Kasumi-1 (cell line): ENCODE data around the gene CDH4.

Experiments
- DNase-seq, 2 experiments: peaks; one replicate each; lab custom pipeline; 2025; lab: John Stamatoyannopoulos, UW

CDH4 gene

GRCh38 chr20:61284752-61285151 is 32.7 kb downstream of the CDH4 start:
- DNase-seq = no peak

GRCh38 chr20:61285152-61285645 is 33.1 kb downstream of the CDH4 start:
- DNase-seq = no peak

DNA sequence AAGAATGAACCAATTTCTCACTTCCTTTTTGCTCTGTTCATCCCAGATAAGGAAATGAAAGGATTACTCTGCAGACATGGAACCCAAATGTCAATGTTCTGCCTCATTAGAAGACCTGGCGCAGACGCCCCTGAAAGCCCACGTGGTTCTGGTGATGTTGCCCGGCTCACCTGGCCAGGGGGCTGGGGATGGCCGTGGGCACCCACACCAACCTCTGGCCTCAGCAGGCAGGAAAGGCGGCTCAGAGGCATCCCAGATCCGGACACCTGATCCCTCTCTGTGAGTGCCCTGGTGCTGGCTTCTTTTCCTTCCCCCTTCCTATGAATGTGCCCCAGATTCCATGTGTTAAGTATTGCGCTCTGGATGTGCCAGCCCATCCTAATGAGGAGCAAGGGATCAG is 33.6 kb downstream of the CDH4 start:
- DNase-seq = no peak

DNA sequence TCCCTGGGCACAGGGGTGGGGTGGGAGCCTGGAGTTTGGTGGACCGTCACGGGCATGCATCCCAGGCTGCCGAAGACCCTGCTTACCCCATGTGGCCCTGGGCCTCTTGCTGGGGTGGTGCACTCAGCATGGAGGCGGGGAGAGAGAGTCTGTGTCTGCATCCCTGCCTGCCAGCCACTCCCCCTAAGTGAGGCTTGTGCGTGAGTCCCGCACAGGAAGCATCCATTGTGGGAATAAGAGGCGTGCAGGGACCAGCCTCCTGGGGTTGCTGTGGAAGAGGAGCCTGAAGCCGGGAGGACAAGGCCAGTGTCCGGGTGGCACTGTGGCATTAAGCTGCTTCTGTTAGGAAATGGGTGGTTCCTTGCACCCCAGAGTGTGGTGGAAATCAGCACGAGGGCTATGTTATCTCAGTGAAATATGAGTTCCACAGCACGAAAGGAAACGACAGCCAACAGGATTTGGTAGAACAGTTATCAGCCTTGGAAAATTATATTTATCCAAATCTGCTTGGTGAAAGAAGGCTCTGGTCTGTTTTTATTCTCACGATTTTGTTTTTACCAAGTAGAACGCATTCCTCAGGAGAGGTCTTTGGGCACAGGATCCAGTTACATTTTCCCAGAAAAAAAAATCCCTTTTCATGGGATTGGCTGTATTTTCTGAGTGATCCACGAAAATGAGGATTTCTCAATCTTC is 35.7 kb downstream of the CDH4 start:
- no peak for DNase-seq

DNA sequence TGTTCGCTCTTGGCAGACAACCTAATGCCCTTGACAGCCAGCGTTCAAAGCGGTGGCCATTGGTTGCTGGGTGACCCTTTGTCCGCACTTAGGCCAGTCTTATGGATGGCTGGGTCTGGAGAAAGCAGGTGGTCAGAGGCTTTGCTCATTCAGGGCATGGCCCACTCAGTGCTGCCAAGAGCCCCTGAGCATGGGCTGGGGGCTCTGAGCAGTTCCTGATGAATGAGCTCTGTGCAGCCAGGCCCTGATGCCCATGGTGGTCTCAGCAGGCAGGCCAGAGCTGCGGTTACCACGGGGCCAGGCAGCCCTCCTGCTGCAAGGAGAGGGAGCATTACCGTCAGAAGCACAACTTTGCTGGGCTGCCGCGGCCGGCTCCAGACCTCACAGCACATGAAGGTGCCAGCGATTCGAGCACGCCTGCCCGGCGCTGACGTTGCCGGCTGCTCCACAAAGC is 36.3 kb downstream of the CDH4 start:
- no peak for DNase-seq

- no peak for DNase-seq
Observed at GRCh38 chr20:61289166-61289565, 37.1 kb downstream of the CDH4 start.

- no peak for DNase-seq
Observed at GRCh38 chr20:61290721-61291120, 38.7 kb downstream of the CDH4 start.

DNA sequence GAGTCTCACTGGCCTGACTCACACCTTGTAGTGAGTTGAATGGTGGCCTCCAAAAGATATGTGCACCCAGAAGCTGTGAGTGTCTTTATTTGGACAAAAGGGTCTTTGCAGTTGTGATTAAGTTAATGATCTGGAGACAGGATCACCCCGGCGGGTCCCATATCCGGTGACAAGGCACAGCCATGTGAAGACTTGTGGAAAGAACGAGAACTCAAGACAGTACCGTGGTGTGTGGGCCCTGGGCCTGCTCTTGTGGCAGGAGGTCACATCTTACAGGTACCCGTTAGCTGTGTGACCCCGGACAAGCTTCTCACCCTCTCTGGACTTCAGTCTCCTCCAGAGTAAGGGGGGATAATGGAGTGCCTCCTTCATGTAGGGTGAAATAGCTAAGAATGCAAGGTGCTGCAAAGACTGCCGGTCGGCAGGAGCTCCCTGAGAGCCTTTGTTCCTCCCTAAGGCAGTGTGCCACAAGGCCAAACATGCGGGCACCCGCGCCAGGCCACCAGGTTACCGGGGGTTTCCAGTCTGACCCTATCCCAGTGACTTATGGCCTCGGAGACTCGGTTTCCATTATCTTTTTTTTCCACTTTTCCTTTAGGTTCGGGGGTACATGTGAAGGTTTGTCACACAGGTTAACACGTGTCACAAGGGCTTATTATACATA is 39.2 kb downstream of the CDH4 start:
- no peak for DNase-seq

- no peak for DNase-seq
Observed at GRCh38 chr20:61292391-61292790, 40.3 kb downstream of the CDH4 start.

DNA sequence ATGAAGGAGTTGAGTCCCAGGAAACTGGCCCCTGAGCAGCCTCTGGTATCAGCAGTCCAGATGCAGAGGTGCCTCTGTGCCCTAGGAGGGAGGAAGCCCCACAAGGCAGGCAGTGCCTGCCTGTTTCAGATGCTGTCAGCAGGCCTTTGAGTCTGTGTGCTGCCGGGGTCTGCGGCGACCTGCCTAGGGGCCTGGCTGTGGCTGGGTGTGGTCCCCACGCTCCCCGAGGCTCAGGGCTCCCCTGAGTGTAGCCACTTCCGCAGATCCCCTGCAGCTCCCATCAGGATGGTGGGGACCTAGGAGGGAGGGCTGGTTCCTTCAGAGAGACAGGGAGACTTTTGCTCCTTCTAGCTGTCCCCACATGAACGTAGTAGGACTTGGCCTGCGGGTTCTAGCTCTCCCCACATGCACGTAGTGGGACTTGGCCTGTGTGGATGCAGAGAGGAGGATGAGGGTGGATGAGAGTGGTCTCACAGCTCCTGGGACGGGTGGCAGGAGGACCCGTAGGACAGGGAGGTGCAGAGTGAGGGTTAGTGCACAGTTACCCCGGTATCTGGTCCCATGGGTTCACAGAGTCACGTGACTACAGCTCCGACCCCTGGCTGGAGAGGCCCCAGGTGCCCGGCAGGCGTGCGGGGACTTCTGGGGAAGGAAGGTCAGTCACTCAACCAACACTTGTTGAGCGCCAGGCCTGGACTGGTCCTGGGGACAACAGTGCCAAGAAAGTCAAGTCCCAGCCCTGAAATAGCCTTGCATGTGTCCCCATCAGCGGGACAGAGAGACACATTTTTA is 41.0 kb downstream of the CDH4 start:
- DNase-seq = no peak

DNA sequence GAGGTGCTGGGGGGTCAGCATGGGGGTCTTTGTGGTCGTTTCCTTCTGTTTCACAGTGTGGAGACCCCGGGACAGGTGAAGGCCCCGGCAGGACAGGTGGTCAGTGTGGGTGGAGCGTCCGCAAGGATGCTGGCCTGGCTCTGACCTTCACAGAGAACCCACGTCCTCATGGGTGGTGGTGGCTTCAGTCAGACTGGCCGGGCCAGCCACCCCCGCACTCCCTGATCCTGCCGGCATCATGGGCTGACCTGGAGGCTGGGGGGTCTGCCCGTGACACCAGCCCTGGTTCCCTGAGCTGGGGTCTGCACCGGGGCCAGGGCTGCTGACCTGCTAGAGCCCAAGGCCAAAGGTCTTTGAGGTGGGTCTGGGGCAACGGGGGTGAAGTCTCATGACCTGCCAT is 41.9 kb downstream of the CDH4 start:
- no peak for DNase-seq

GRCh38 chr20:61295249-61295648 is 43.2 kb downstream of the CDH4 start:
- no peak for DNase-seq

- no peak for DNase-seq
Observed at GRCh38 chr20:61295682-61296628, 43.9 kb downstream of the CDH4 start.

DNA sequence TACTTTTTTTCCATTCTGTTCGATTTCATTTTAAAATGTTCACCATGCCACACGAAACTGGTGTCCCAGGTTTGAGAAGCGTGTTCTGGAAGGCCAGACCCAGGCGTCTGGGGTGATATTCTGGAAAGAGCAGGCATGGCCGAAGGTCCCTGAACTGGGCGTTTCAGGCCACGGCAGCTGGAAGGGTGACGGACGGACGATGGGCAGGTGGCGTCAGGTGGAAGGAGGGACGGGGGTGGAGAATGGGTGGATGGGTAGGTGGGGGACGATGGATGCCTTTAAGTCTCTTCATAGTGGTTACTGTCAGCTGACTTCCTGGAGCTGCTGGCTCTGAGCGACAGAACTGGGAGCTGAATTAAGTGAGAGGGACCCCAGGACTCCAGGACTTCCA is 44.6 kb downstream of the CDH4 start:
- no peak for DNase-seq

GRCh38 chr20:61297491-61297890 is 45.4 kb downstream of the CDH4 start:
- DNase-seq = no peak

DNA sequence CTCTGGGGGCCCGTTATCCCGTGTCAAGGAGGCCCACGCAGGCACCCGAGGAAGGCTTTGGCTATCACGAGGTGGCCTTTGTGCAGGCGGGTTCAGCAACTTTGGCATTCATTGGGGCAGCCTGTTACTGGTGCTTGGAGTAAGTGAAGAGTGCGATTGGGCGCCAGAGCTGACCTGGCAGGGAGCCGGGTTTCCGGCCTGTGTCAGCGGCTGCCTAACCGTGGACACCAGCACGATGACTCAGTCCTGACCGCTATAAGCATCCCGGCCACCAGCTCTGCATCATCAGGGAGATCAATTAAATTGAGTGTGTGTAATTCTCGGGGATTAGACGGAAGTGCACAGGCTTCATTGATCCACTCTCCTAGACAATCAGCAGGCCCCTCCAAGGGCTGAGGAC is 45.9 kb downstream of the CDH4 start:
- no peak for DNase-seq

GRCh38 chr20:61298661-61299060 is 46.6 kb downstream of the CDH4 start:
- no peak for DNase-seq

GRCh38 chr20:61299104-61299503 is 47.0 kb downstream of the CDH4 start:
- no peak for DNase-seq

- DNase-seq = no peak
Observed at GRCh38 chr20:61299618-61300017, 47.6 kb downstream of the CDH4 start.

- DNase-seq = no peak
Observed at GRCh38 chr20:61300293-61300692, 48.2 kb downstream of the CDH4 start.

- DNase-seq = no peak
Observed at GRCh38 chr20:61300709-61301108, 48.6 kb downstream of the CDH4 start.
